D721Med (cell line): Measurements from ENCODE around the gene HOXA11.

Source experiments
- DNase-seq: peaks from one replicate; pipeline ENCODE4 v3.0.0; 2011; ENCODE audit warnings: low spot score; ENCODE audit not compliant: insufficient read length
- FAIRE-seq: peaks from 2 replicates; lab custom pipeline; 2011; peaks lifted over from hg19 to GRCh38; lab: Jason Lieb, UNC
- TF ChIP-seq, protein P1 (sequence below): IDR thresholded peaks from 2 replicates; pipeline ENCODE4 v1.5.1; 2012; ENCODE audit warnings: mild to moderate bottlenecking, control low read depth; ENCODE audit not compliant: insufficient read depth; ENCODE audit errors: missing control alignments

The HOXA11 gene

DNA sequence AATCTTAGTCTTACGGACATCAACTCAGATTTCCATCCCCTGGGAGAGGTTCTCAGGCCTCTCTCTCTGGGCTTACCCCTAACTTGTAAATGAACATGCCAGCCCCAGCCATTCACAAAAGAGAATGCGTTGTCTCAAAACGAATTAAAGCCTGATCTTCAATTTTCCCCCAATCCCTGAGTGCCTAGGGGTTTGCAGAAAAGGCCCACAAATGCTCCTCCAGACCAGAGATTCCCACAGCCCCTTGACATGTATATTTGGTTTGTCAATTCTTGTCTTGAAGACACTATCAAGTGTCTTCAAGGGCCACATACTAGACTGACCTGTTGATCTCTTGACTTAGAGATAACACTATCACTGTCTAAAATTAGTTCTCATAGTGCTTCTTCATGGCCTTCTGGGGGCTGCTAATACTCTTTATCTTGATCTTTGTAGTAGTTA lies 26.8 kb upstream of the HOXA11 start:
- no peak for DNase-seq
- no peak for FAIRE-seq
- TF ChIP-seq, protein P1, sequence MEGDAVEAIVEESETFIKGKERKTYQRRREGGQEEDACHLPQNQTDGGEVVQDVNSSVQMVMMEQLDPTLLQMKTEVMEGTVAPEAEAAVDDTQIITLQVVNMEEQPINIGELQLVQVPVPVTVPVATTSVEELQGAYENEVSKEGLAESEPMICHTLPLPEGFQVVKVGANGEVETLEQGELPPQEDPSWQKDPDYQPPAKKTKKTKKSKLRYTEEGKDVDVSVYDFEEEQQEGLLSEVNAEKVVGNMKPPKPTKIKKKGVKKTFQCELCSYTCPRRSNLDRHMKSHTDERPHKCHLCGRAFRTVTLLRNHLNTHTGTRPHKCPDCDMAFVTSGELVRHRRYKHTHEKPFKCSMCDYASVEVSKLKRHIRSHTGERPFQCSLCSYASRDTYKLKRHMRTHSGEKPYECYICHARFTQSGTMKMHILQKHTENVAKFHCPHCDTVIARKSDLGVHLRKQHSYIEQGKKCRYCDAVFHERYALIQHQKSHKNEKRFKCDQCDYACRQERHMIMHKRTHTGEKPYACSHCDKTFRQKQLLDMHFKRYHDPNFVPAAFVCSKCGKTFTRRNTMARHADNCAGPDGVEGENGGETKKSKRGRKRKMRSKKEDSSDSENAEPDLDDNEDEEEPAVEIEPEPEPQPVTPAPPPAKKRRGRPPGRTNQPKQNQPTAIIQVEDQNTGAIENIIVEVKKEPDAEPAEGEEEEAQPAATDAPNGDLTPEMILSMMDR, result no peak

DNA sequence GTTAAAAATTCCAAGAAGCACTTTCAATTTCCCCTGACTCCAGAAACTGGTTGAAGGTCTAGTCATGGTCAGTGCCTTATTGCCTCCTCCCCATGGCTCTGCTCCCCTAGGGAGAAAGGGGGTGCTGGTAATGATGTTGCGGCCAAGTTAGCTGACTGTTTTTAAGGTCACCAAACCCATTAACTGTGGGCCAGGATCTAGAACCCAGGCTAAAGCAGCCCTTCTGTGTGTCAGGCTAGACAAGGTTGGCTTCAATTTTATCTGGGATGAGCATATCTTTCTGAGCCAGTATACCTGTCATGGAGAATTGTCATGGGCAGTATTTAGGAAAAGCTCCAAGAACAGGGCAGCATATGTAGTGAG lies 26.0 kb upstream of the HOXA11 start:
- no peak for FAIRE-seq
- DNase-seq, result no peak
- TF ChIP-seq, protein P1, result no peak

DNA sequence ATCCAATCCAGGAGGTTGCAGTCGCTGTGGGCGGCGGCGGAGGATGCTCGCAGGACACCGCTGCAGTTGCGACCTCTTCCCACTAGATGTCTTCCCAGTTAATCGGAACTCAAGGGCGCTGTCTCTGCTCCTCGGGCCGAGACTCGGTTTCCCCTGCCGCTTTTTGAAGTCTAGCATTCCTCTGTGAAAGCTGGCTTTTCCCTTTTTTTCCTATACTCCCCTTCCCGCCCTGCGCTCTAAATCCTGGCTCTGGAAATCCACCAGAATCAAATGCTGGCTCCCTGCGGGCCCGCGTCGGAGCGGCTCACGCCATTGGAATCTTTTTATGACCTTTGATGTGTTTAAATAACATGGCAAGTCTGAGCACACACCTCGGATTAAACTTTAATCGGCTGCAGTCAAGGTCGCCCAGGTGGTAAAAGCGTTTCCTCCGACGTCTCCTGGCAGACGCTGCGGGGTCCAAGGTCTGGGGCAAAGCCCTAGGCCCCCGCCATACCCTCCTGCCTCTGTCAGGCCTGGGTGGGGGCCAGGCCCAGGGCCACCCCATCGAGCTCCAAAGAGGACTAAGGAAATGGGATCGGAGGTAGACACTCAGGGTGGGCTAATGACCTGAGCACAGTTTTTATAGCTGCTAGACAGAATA lies 25.5 kb upstream of the HOXA11 start:
- TF ChIP-seq, protein P1, result peak; percentile 53
- FAIRE-seq (no peak), DNase-seq (no peak)

DNA sequence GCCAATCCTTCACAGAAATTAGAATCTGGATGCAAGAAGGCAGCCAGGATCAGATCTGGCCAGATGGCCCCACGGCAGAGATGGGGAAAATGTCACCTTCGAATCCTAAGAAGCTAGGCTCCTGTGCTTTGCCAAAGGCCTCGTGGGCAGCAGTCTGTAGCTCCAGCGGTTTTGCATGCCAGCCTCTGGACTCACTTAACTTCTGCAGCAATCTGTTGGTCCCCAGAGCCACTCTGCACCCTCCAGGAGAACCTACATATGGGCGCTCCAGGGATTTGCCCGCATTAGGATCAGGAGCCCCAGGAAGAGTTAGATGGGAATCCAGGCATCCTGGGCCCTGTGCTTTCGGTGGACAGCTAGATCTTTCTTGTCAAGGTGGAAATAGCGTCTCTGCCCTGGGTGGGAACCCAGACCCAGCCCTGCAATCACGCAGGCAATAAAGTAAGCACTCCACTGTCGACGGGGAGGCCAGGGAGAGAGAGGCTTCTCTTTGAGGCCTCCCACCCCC lies 25.0 kb upstream of the HOXA11 start:
- TF ChIP-seq, protein P1, result no peak
- DNase-seq (no peak), FAIRE-seq (no peak)

DNA sequence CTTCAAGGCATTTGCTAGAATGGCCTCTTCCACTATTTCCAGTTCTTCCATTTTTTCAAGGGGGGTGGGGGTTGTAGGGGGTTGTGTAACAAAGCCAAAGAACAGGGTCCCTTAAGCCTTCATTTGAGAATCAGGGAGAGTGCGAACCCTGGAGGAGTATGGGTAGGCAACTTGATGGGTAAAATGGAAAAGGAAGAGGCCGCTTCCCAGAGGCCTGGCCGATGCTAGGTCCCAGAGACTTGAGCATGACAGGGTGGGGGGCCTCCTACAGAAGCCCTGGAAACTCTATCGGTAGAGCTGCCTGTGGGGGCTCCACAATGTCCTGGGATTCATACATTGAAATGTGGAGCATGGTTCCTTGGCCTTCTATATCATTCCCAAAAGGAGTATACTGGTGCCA lies 24.0 kb upstream of the HOXA11 start:
- FAIRE-seq, result no peak
- TF ChIP-seq, protein P1, result no peak
- DNase-seq, result no peak

DNA sequence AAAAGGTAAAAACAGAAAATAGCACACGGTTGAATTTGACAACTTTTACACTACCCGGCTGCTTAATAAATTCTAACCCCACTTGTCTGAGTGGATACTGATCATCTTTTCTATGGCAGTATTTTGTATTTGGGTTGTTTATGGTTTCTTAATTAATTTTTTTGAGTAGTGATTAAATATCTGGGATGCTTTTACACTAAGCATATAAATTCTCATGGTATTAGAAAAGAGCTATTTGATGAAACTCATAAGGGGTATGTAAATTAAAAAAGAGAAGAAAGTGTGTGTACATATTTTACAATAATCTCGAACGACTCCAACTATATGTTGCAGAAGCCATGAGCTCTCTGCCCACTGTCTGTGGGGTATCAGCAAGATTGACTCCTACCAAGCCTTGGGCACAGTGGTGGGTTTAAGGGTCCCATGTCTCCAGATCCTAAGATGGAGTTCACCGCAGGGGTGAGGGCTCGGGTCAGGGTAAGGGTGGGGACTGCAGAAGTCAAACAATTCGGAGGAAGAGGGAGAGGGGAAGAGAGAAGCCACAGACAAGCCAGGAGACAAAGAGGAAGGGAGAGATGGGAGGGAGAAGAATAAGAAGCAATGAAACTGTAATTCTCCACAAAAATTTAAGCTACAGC lies 22.4 kb upstream of the HOXA11 start:
- DNase-seq (no peak), FAIRE-seq (no peak)
- TF ChIP-seq, protein P1, result no peak
